OCI-LY3 (cell line): Measurements from ENCODE around the gene C2orf92.

Experiments used
- H2AFZ ChIP-seq: fragments of 200-600, 300-600 bp; shearing (Covaris generic); 2 replicates; pipeline ENCODE4 v1.6.0; 2014; ENCODE audit warnings: antibody characterized with exemption, low read depth, low read length
- H3K27ac ChIP-seq: fragments of 200-600, 300-600 bp; sonication (generic); 2 replicates; pipeline ENCODE4 v1.5.1; 2014; ENCODE audit warnings: mild to moderate bottlenecking, low read length, moderate library complexity, mixed read lengths
- H3K27me3 ChIP-seq: fragments of 200-600, 300-600 bp; sonication (generic); 2 replicates; pipeline ENCODE4 v1.6.1; 2014; ENCODE audit warnings: low read depth, low read length, mixed read lengths
- H3K36me3 ChIP-seq: fragments of 200-600, 300-600 bp; sonication (generic); replicated peaks from 2 replicates; pipeline ENCODE3; 2014; ENCODE audit warnings: low read depth, low read length, mixed read lengths
- H3K4me1 ChIP-seq: fragments of 300-600, 200-600 bp; sonication (generic); 2 replicates; pipeline ENCODE4 v1.6.1; 2014; ENCODE audit warnings: low read length, mixed read lengths
- H3K4me2 ChIP-seq: fragments of 200-600, 300-600 bp; sonication (generic); 2 replicates; pipeline ENCODE4 v1.6.1; 2014; ENCODE audit warnings: low read length, mixed read lengths
- H3K4me3 ChIP-seq: fragments of 300-600, 200-600 bp; sonication (generic); 2 replicates; pipeline ENCODE4 v1.5.1; 2014; ENCODE audit warnings: antibody characterized with exemption, mild to moderate bottlenecking, low read length, moderate library complexity
- H3K79me2 ChIP-seq: fragments of 300-600, 200-600 bp; shearing (Covaris generic); 2 replicates; pipeline ENCODE4 v1.6.1; 2014; ENCODE audit warnings: mild to moderate bottlenecking, low read length, mixed read lengths
- H3K9ac ChIP-seq: fragments of 300-600, 200-600 bp; shearing (Covaris generic); 2 replicates; pipeline ENCODE4 v1.6.0; 2014; ENCODE audit warnings: mild to moderate bottlenecking, low read length, moderate library complexity
- H3K9me3 ChIP-seq: fragments of 200-600, 300-600 bp; shearing (Covaris generic); 2 replicates; pipeline ENCODE4 v1.6.1; 2014; ENCODE audit warnings: low read length, mixed read lengths; ENCODE audit not compliant: insufficient read depth
- H4K20me1 ChIP-seq: fragments of 200-600, 300-600 bp; sonication (generic); 2 replicates; pipeline ENCODE4 v1.6.1; 2016; ENCODE audit warnings: low read length, mixed read lengths; ENCODE audit not compliant: insufficient read depth
- EZH2phosphoT487 ChIP-seq: fragments of 200-600 bp; shearing (Covaris generic); IDR thresholded peaks from 2 replicates; pipeline ENCODE4 v1.6.1; 2018; ENCODE audit warnings: antibody characterized with exemption, mixed run types, low read depth
- TF ChIP-seq, protein P1 (sequence below): fragments of 200-600, 300-600 bp; sonication (generic); IDR thresholded peaks from 2 replicates; pipeline ENCODE4 v1.5.1; 2014; ENCODE audit warnings: antibody characterized with exemption, low read length, low read depth

Gene C2orf92

DNA sequence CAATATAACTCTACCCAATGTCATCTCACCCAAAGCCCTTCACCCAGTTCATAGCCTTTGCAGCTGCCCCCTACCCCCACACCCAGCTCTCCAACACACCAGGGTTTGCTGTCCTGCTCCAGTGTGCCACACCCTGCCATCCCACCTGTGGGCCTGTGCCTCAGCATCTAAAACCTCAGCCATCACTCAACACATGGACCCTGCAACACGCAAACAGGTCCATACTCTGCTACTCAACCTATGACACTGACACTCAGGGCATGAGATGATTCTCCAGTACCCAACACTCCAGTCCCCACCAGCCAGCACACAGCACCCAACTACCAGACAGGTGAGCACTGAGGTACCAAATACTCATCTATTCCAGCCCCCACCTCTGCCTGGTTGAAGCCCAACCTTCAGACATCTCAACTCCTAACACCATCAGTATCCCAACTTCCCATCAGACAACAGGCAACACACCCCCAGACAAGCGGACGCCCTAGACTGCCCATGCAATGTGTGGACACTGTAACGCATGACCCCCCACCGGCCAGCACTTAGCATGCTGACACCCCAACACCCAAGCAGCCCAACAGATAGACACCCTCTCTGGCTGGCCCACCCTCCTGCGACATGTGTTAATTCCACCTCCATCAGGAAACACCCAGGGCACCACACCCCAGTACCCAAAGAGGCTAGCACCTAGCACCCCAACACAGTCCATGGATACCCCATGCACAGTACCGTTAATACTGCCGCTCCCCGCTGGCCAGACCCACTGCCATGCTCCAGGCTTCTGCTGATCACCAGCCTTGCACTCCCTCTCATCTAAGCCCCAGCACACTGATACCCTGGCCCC lies 68.9 kb downstream of the C2orf92 start:
- TF ChIP-seq, protein P1, sequence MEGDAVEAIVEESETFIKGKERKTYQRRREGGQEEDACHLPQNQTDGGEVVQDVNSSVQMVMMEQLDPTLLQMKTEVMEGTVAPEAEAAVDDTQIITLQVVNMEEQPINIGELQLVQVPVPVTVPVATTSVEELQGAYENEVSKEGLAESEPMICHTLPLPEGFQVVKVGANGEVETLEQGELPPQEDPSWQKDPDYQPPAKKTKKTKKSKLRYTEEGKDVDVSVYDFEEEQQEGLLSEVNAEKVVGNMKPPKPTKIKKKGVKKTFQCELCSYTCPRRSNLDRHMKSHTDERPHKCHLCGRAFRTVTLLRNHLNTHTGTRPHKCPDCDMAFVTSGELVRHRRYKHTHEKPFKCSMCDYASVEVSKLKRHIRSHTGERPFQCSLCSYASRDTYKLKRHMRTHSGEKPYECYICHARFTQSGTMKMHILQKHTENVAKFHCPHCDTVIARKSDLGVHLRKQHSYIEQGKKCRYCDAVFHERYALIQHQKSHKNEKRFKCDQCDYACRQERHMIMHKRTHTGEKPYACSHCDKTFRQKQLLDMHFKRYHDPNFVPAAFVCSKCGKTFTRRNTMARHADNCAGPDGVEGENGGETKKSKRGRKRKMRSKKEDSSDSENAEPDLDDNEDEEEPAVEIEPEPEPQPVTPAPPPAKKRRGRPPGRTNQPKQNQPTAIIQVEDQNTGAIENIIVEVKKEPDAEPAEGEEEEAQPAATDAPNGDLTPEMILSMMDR: no peak
- TF ChIP-seq EZH2phosphoT487: no peak
- H3K79me2 ChIP-seq: no peaks in the 10 kb centered on the region
- no peaks in the 10 kb centered on the region for H4K20me1 ChIP-seq
- H3K9me3 ChIP-seq: no peaks in the 10 kb centered on the region
- no peaks in the 10 kb centered on the region for H3K36me3 ChIP-seq
- H2AFZ ChIP-seq: no peak overlapping the region
- no peaks in the 10 kb centered on the region for H3K4me1 ChIP-seq
- H3K27ac ChIP-seq: no peak overlapping the region
- H3K9ac ChIP-seq: no peak overlapping the region
- H3K27me3 ChIP-seq: no peaks in the 10 kb centered on the region
- no peak overlapping the region for H3K4me3 ChIP-seq
- no peak overlapping the region for H3K4me2 ChIP-seq

DNA sequence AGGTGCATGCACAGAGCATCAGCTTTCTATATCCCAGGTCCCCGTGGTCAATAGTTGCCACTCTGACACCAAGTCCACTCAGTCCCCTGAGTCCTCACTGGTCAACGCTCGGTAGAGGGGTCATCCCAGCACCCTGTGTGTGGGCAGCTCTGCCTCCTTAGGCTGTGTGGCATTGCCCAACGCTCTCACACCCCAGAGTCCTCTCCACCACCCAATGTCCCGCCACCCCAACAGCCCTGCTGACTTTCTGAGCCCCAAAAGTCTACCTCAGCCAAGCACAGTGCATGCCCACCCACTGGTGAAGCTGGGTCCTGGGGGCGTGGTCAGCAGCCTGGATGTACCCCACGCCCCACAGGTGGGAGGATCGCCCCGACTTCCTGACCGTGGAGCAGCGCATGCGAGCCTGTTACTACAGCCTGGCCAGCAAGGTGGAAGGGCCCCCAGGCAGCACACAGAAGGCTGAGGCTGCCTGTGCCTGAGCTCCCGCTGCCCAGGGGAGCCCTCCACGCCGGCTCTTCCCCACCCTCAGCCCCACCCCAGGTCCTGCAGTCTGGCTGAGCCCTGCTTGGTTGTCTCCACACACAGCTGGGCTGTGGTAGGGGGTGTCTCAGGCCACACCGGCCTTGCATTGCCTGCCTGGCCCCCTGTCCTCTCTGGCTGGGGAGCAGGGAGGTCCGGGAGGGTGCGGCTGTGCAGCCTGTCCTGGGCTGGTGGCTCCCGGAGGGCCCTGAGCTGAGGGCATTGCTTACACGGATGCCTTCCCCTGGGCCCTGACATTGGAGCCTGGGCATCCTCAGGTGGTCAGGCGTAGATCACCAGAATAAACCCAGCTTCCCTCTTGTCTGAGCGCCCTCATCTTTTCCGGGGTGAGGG lies 69.7 kb downstream of the C2orf92 start:
- H3K36me3 ChIP-seq: peaks cover 6% of the 10 kb centered on the region

DNA sequence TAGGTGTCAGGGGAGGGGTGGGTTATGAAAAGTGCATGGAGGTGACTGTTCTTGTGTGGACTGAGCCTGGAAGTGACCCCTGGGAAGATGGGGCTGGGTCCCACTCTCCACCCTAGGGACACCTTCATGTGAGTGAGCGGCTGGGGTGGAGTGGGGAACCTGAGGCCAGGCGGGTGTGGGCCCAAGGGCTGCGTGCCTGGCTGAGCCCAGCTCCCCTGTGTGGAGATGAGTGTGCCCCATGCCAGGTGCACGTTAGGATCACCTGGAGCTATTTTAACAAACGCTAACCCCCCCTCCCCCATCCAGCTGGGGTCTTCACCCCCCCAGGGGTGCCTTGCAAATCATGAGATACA lies 70.4 kb downstream of the C2orf92 start:
- Histone ChIP-seq H3K79me2 (no peaks in the 10 kb centered on the region), H3K9me3 (no peaks in the 10 kb centered on the region), H3K36me3 (peaks cover 11% of the 10 kb centered on the region), H3K27me3 (no peaks in the 10 kb centered on the region), H4K20me1 (no peaks in the 10 kb centered on the region), H3K4me2 (no peak overlapping the region), H3K27ac (no peak overlapping the region), H3K4me1 (no peaks in the 10 kb centered on the region), H3K9ac (no peak overlapping the region), H2AFZ (no peak overlapping the region), H3K4me3 (no peak overlapping the region)
- TF ChIP-seq EZH2phosphoT487: no peak
- TF ChIP-seq, protein P1: no peak

More for the DNA sequence above, 69.7 kb downstream of the C2orf92 start:
- Histone ChIP-seq H3K27ac (no peak overlapping the region), H4K20me1 (no peaks in the 10 kb centered on the region), H3K4me1 (no peaks in the 10 kb centered on the region), H3K27me3 (no peaks in the 10 kb centered on the region), H3K79me2 (no peaks in the 10 kb centered on the region), H3K4me3 (no peak overlapping the region), H2AFZ (no peak overlapping the region), H3K9me3 (no peaks in the 10 kb centered on the region), H3K9ac (no peak overlapping the region), H3K4me2 (no peak overlapping the region)
- TF ChIP-seq, protein P1: no peak
- TF ChIP-seq EZH2phosphoT487: no peak

DNA sequence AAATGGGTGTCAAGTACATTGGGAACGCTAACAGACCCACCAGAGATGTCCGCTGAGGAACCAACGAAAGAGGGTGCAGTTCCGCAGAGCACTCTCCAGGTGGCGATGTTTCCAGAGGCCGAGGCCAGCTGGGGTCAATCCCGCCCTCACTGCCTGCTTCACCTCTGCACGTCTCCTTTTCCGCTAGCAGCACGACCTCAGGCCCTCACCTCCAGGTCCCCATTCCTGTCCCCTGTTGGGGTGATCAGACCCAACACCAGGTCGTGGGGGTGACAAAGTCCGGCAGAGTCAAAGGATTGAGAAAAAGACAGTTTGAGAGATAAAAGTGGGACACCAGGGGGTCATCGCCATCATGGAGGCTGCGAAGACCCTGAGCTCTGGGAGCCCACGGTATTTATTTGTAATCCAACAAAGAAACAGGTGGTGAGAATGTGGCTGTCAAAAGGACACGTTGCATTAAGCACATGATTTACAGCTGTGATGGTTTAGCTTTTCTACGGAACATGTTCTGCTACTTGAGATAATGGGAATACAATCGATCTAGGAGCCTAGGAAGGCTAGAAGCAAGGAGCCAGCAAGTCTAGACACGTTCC lies 71.2 kb downstream of the C2orf92 start:
- Histone ChIP-seq H3K4me3 (no peak overlapping the region), H3K4me1 (no peaks in the 10 kb centered on the region), H3K79me2 (no peaks in the 10 kb centered on the region), H3K9me3 (no peaks in the 10 kb centered on the region), H3K36me3 (peaks cover 13% of the 10 kb centered on the region), H3K4me2 (no peak overlapping the region), H3K9ac (no peak overlapping the region), H3K27me3 (no peaks in the 10 kb centered on the region), H4K20me1 (no peaks in the 10 kb centered on the region), H2AFZ (no peak overlapping the region), H3K27ac (no peak overlapping the region)
- TF ChIP-seq, protein P1: peak; percentile 72
- TF ChIP-seq EZH2phosphoT487: no peak
